Retinal pigment epithelial cell (primary cell): ENCODE results near the gene TNFRSF8.
"Not testable (repeated sequence)": the region's sequence is repeated elsewhere in the genome, so short reads cannot be mapped to it uniquely, and the experiment has no call there.

Source experiments
- DNase-seq: peaks from one replicate; pipeline ENCODE4 v3.0.0-alpha.2; 2010; ENCODE audit warnings: low read depth
- H3K4me3 ChIP-seq: 2 replicates; pipeline ENCODE4 v1.5.1; 2011; ENCODE audit warnings: mild to moderate bottlenecking, low read length, control low read depth, moderate library complexity
- TF ChIP-seq, protein P1 (sequence below): conservative IDR thresholded peaks from 2 replicates; pipeline ENCODE4 v1.5.1; 2011; ENCODE audit warnings: low read depth, low read length, control low read depth, inconsistent platforms

The TNFRSF8 gene

DNA sequence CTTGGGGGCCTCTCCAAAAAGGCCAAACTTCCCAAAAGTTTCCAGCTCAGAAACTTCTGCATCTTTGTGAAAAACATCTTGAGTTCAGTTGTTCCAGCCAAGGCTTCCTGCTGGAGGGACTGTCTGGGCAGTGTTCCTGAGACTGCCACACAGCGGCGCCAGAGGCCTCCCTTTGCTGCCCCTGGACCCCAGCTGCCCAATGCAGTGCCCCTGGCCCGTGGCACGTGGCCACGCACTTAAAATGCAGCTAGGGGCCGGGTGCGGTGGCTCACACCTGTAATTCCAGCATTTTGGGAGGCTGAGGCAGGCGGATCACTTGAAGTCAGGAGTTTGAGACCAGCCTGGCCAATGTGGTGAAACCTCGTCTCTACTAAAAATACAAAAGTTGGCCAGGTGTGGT is 43.8 kb downstream of the TNFRSF8 start:
- not testable (repeated sequence) for DNase-seq, H3K4me3 ChIP-seq
- TF ChIP-seq, protein P1, sequence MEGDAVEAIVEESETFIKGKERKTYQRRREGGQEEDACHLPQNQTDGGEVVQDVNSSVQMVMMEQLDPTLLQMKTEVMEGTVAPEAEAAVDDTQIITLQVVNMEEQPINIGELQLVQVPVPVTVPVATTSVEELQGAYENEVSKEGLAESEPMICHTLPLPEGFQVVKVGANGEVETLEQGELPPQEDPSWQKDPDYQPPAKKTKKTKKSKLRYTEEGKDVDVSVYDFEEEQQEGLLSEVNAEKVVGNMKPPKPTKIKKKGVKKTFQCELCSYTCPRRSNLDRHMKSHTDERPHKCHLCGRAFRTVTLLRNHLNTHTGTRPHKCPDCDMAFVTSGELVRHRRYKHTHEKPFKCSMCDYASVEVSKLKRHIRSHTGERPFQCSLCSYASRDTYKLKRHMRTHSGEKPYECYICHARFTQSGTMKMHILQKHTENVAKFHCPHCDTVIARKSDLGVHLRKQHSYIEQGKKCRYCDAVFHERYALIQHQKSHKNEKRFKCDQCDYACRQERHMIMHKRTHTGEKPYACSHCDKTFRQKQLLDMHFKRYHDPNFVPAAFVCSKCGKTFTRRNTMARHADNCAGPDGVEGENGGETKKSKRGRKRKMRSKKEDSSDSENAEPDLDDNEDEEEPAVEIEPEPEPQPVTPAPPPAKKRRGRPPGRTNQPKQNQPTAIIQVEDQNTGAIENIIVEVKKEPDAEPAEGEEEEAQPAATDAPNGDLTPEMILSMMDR: peak; percentile 56

- no peak for DNase-seq
- H3K4me3 ChIP-seq: no peak overlapping the region
- TF ChIP-seq, protein P1: no peak
These were observed 44.6 kb downstream of the TNFRSF8 start for GRCh38 chr1:12107718-12108117.

DNA sequence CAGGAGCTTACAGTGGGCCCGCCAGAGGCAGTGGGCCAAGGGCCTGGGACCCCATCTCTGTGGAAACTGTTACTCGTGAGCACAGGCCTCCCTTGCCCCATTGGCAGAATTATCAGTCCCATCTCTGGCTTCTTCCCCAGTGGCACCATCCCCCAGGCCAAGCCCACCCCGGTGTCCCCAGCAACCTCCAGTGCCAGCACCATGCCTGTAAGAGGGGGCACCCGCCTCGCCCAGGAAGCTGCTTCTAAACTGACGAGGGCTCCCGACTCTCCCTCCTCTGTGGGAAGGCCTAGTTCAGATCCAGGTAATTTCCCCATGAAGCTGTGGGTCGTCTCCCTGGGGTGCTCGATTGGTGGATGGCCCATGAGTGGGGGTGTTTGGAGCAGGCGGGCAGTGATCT is 46.8 kb downstream of the TNFRSF8 start:
- TF ChIP-seq, protein P1: no peak
- no peak for DNase-seq
- no peak overlapping the region for H3K4me3 ChIP-seq

GRCh38 chr1:12111741-12112140 is 48.6 kb downstream of the TNFRSF8 start:
- no peak for DNase-seq
- TF ChIP-seq, protein P1: no peak
- H3K4me3 ChIP-seq: no peak overlapping the region

GRCh38 chr1:12112711-12113161 is 49.6 kb downstream of the TNFRSF8 start:
- H3K4me3 ChIP-seq: no peak overlapping the region
- TF ChIP-seq, protein P1: no peak
- peak; percentile 19 for DNase-seq

- DNase-seq: no peak
These were observed 50.6 kb downstream of the TNFRSF8 start for GRCh38 chr1:12113433-12114339.

More at GRCh38 chr1:12113433-12114339, 50.6 kb downstream of the TNFRSF8 start:
- TF ChIP-seq, protein P1: no peak
- no peak overlapping the region for H3K4me3 ChIP-seq
